Endothelial cell of umbilical vein (primary cell): Measurements from ENCODE around the gene NUDT22. TPM values are rescaled to one million over a fixed set of nuclear protein-coding genes. Genes with fewer than 3 reads are reported as not detected.

Experiments used
- BruUV-seq: library from RNA; stranded (reverse); fragments of 400-500 nt; replicated peaks from 2 replicates; lab custom pipeline; 2021; lab: Mats Ljungman, UMichigan
- CTCF ChIA-PET: fragments of 300-600, 350-600 bp; sonication (Branson Sonifier 250); formaldehyde crosslinking; loops from one replicate; lab custom pipeline; 2021; ENCODE audit warnings: antibody characterized with exemption, inconsistent platforms; lab: Charles Lee
- POLR2A ChIA-PET: fragments of 300-600, 350-600 bp; sonication (Branson Sonifier 250); formaldehyde crosslinking; loops from one replicate; lab custom pipeline; 2021; ENCODE audit warnings: antibody characterized with exemption, inconsistent platforms; lab: Charles Lee
- DNase-seq: peaks from one replicate; pipeline ENCODE4 v3.0.0-alpha.2; 2011; ENCODE audit warnings: low read depth, low spot score
- FAIRE-seq: peaks from 2 replicates; lab custom pipeline; 2011; peaks lifted over from hg19 to GRCh38; lab: Jason Lieb, UNC
- H2AFZ ChIP-seq: 2 replicates; pipeline ENCODE4 v1.6.0; 2012; ENCODE audit warnings: low read depth, low read length, control low read depth, inconsistent platforms
- H3K27ac ChIP-seq: 2 replicates; pipeline ENCODE4 v1.5.1; 2011; ENCODE audit warnings: low read depth, mild to moderate bottlenecking, control low read depth, low read length, moderate library complexity; ENCODE audit not compliant: insufficient read depth
- H3K27me3 ChIP-seq, 2 experiments: 2 replicates each; pipeline versions ENCODE4 v1.6.0 to v1.6.1; 2011; ENCODE audit warnings: low read length in 2 of 2, mixed read lengths in 1 of 2; ENCODE audit not compliant: control insufficient read depth in 2 of 2, insufficient read depth in 2 of 2
- H3K36me3 ChIP-seq, 2 experiments: 2 replicates in 1 of 2; 3 replicates in 1 of 2; pipeline ENCODE4 v1.5.1; 2011; ENCODE audit warnings: low read length in 2 of 2, mild to moderate bottlenecking in 1 of 2, moderate library complexity in 1 of 2; ENCODE audit not compliant: control insufficient read depth in 2 of 2, insufficient read depth in 2 of 2; ENCODE audit errors: extremely low read depth in 1 of 2
- H3K4me1 ChIP-seq: 3 replicates; pipeline ENCODE4 v1.5.1; 2011; ENCODE audit warnings: mild to moderate bottlenecking, low read length; ENCODE audit not compliant: control insufficient read depth, insufficient read depth; ENCODE audit errors: extremely low read depth
- H3K4me2 ChIP-seq: 2 replicates; pipeline ENCODE4 v1.6.1; 2011; ENCODE audit warnings: low read length, control low read depth, mixed read lengths; ENCODE audit not compliant: insufficient read depth
- H3K4me3 ChIP-seq, 3 experiments: fragments of 200-600 bp in 1 of 3; sonication (generic), shearing (Covaris generic) in 1 of 3; replicated peaks in 1 of 3; 2 replicates each; pipeline ENCODE4 v1.5.1; 2011 to 2016; ENCODE audit warnings: control low read depth in 3 of 3, low read length in 3 of 3, mild to moderate bottlenecking in 2 of 3, inconsistent platforms in 1 of 3, low read depth in 1 of 3, moderate library complexity in 1 of 3; ENCODE audit not compliant: insufficient read depth in 1 of 3
- H3K79me2 ChIP-seq: 2 replicates; pipeline ENCODE4 v1.6.0; 2012; ENCODE audit warnings: low read length, inconsistent platforms; ENCODE audit not compliant: control insufficient read depth, insufficient read depth
- H3K9ac ChIP-seq: replicated peaks from 2 replicates; pipeline ENCODE3; 2011; ENCODE audit warnings: low read length, control low read depth; ENCODE audit not compliant: insufficient read depth; ENCODE audit errors: extremely low read depth
- H3K9me1 ChIP-seq: replicated peaks from 3 replicates; pipeline ENCODE4 v1.6.0; 2011; ENCODE audit warnings: mild to moderate bottlenecking, low read length; ENCODE audit not compliant: control insufficient read depth, insufficient read depth; ENCODE audit errors: extremely low read depth
- H3K9me3 ChIP-seq: replicated peaks from 2 replicates; pipeline ENCODE4 v1.5.1; 2012; ENCODE audit warnings: low read length, inconsistent platforms; ENCODE audit not compliant: control insufficient read depth, insufficient read depth
- H4K20me1 ChIP-seq: replicated peaks from 2 replicates; pipeline ENCODE3; 2011; ENCODE audit warnings: mild to moderate bottlenecking, low read length; ENCODE audit not compliant: control insufficient read depth, insufficient read depth; ENCODE audit errors: extremely low read depth
- CTCF ChIP-seq, 2 donors: IDR thresholded peaks; 1 replicate in 1 of 2; 2 replicates in 1 of 2; pipeline ENCODE4 v1.5.1; 2011; ENCODE audit warnings: low read length in 2 of 2, mild to moderate bottlenecking in 2 of 2, moderate library complexity in 2 of 2, control low read depth in 1 of 2, inconsistent platforms in 1 of 2, low read depth in 1 of 2; ENCODE audit not compliant: insufficient read depth in 1 of 2; ENCODE audit errors: extremely low read depth in 1 of 2
- JUN ChIP-seq: IDR thresholded peaks from 2 replicates; pipeline ENCODE4 v1.6.1; 2011; ENCODE audit warnings: borderline replicate concordance, low read depth; ENCODE audit not compliant: insufficient read length, insufficient read depth
- MAX ChIP-seq: IDR thresholded peaks from 2 replicates; pipeline ENCODE4 v1.6.1; 2011; ENCODE audit not compliant: insufficient read depth, insufficient read length
- POLR2AphosphoS5 ChIP-seq: IDR thresholded peaks from 2 replicates; pipeline ENCODE4 v1.6.1; 2012; ENCODE audit warnings: low read depth, mild to moderate bottlenecking, control low read depth, low read length, moderate library complexity; ENCODE audit not compliant: insufficient read depth
- dilution Hi-C: fragments of 300-500 bp; cut with MboI; formaldehyde crosslinking; loops from one replicate; pipeline ENCODE4 v1.15.0; 2019; ENCODE audit warnings: low sequenced_read_pairs; ENCODE audit not compliant: extremely low pct_ligation_motif_present
- intact Hi-C: fragments of 100-400 bp; cut with micrococcal nuclease; formaldehyde crosslinking; loops from one replicate; pipeline ENCODE4 v1.10.0; 2022
- polyA plus RNA-seq, 4 experiments: library from polyadenylated mRNA; depleted of rRNA in 3 of 4; stranded (reverse) in 3 of 4; unstranded in 1 of 4; fragments of >200 nt; gene quantifications; 2 replicates each; pipeline versions ENCODE4 v1.2.1 to v1.2.3, GENCODE V29; 2011 to 2012; ENCODE audit warnings: missing spikeins in 1 of 4
- total RNA-seq: library from RNA; stranded (reverse); gene quantifications from 2 replicates; pipeline ENCODE4 v1.2.3, GENCODE V29; 2021

NUDT22 gene
- total and polyA plus RNA-seq, 2 donors (not counting 3 experiments of a cell fraction or from before 2014, with no cell fraction given), result 37.8 to 54.8 TPM

GRCh38 chr11:64267207-64267945, 41.3 kb downstream of the NUDT22 start:
- no TSS peak for BruUV-seq
- Histone ChIP-seq H3K9ac (no peak overlapping the region), H3K4me3 (no peak overlapping the region), H3K4me1 (peaks cover 53% of the 10 kb centered on the region), H2AFZ (no peak overlapping the region), H3K36me3 (peaks cover 2 to 14% of the 10 kb centered on the region in 2 experiments), H3K9me1 (no peaks in the 10 kb centered on the region), H3K27me3 (no peaks in the 10 kb centered on the region), H3K4me2 (peak overlapping the region; percentile 43), H3K27ac (peak overlapping the region; percentile 76), H3K79me2 (no peaks in the 10 kb centered on the region), H4K20me1 (no peaks in the 10 kb centered on the region), H3K9me3 (no peaks in the 10 kb centered on the region)
- dilution Hi-C loops (no loop called here), intact Hi-C loops (no loop called here)
- TF ChIP-seq POLR2AphosphoS5 (no peak), CTCF (IDR thresholded peaks at IDR 0.05; ENCODE audit: extremely low read depth in 1 of 2, insufficient read depth in 1 of 2, low read depth in 1 of 2, low read length in 2 of 2) (no peak), JUN (no peak), MAX (no peak)
- no peak for DNase-seq
- FAIRE-seq, result peak; percentile 24
- CTCF ChIA-PET, result interaction anchor here (0.7 to 5.6 kb wide), 9 partner anchors 9 to 88 kb away, joined by 3 to 60 read pairs (median 6); partner anchors contain the start of genes CATSPERZ, PLCB3 and PPP1R14B
- POLR2A ChIA-PET, result interaction anchor here (0.7 to 2.6 kb wide), 3 partner anchors 22 to 62 kb away, joined by 3 to 10 read pairs (median 5); partner anchors contain the start of genes FERMT3 and PPP1R14B
